Sigmoid colon (tissue), 7 donors: ENCODE data around the gene GRB10. TPM values are rescaled to one million over a fixed set of nuclear protein-coding genes. Genes with fewer than 3 reads are reported as not detected.

ENCODE experiments used
- DNase-seq: peaks from one replicate; pipeline ENCODE4 v3.0.0-alpha.2; 2019
- H3K27ac ChIP-seq, 4 donors: fragments of 200-600 bp; sonication (generic); one replicate each; pipeline ENCODE4 v1.5.1; 2016 to 2019; ENCODE audit warnings: mild to moderate bottlenecking in 1 of 4
- H3K27me3 ChIP-seq, 3 donors: fragments of 200-600 bp; sonication (generic); one replicate each; pipeline ENCODE4 v1.5.1; 2019; ENCODE audit warnings: mild to moderate bottlenecking in 1 of 3
- H3K36me3 ChIP-seq, 4 donors: fragments of 200-600 bp; sonication (generic); one replicate each; pipeline ENCODE4 v1.5.1; 2016 to 2019
- H3K4me1 ChIP-seq, 4 donors: fragments of 200-600 bp; sonication (generic); one replicate each; pipeline ENCODE4 v1.5.1; 2017 to 2019
- H3K4me3 ChIP-seq, 4 donors: fragments of 200-600 bp; sonication (generic); one replicate each; pipeline ENCODE4 v1.5.1; 2017 to 2019; ENCODE audit warnings: mild to moderate bottlenecking in 2 of 4, moderate library complexity in 1 of 4
- H3K9me3 ChIP-seq, 4 donors: fragments of 200-600 bp in 3 of 4; sonication (generic) in 3 of 4; one replicate each; pipeline versions ENCODE4 v1.5.1 to v1.6.1; 2013 to 2019
- EP300 ChIP-seq, 4 donors: sonication (generic); formaldehyde crosslinking; IDR thresholded peaks; one replicate each; pipeline ENCODE4 v1.6.1; 2017; ENCODE audit warnings: antibody characterized with exemption in 4 of 4
- POLR2A ChIP-seq, 2 donors: fragments of 450-650 bp; IDR thresholded peaks; one replicate each; pipeline ENCODE4 v1.6.1; 2016; ENCODE audit warnings: antibody characterized with exemption in 2 of 2, mild to moderate bottlenecking in 2 of 2, moderate library complexity in 2 of 2
- POLR2AphosphoS5 ChIP-seq, 4 donors: sonication (generic); formaldehyde crosslinking; IDR thresholded peaks; one replicate each; pipeline ENCODE4 v1.6.1; 2017; ENCODE audit warnings: antibody characterized with exemption in 4 of 4
- WGBS, 2 donors: extraction: QIAGEN DNeasy Blood & Tissue Kit; methylation state at CpG; one replicate each; pipeline ENCODE4 v1.1.7; 2013; 5-methylcytosine and 5-hydroxymethylcytosine counted together
- intact Hi-C: fragments of 100-400 bp; cut with DNase I; formaldehyde crosslinking; loops from one replicate; pipeline ENCODE4 v1.15.1; 2023
- polyA plus RNA-seq, 3 donors: library from polyadenylated mRNA; stranded (reverse); fragments of 200-250 nt; gene quantifications; one replicate each; pipeline ENCODE4 v1.2.3, GENCODE V29; 2013
- total RNA-seq, 4 donors: library from RNA; depleted of rRNA; stranded (reverse); fragments of >200 nt; gene quantifications; one replicate each; pipeline ENCODE4 v1.1.0, GENCODE V29; 2016
- TF ChIP-seq, protein P1 (sequence below), 4 experiments: fragments of 450-650 bp in 3 of 4; fragments of 200-600 bp in 1 of 4; IDR thresholded peaks; one replicate each; pipeline ENCODE4 v1.5.1; 2016 to 2019; ENCODE audit warnings: antibody characterized with exemption in 4 of 4, mild to moderate bottlenecking in 3 of 4, moderate library complexity in 2 of 4
- donor health status: healthy with polysubstance abuse.
- donor health status: Bipolar disorder and iron deficiency.
- donor health status: healthy.

The GRB10 gene
- total and polyA plus RNA-seq, 7 donors: 2.1 to 83.6 (median 49.2) TPM

DNA sequence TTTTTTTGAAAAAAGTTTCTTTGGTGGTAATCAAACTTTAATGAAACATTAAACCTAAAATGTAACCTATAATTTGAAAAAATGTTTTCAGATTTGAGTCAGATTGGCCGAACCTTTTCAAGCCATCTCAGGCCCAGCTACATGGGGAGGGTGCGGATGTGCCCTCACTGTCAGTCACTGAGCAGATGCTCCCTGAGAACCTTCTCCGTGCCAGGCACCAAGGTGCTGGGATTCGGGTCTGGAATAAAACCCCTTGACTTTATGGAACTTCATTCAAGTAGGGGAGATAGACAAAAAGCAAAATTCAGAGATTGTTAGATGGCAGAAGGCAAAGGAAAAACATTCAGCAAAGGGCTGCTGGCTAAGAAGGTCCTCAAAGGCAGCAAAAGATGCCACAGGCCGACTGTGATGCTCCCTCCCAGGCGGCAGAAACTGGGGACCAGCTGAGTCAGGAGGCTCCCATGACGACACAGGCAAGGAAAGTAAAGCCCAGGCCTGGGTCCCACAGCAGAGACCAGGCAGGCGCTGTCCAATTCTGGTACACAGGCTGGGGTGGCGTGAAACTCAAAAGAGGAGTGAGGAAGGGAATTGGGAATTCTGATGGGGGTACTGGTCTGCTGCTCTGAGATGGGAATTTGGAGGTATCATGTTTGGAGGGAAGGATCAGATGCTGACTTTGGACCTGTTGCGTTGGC is 135.3 kb downstream of the GRB10 start:
- TF ChIP-seq POLR2A (IDR thresholded peaks at IDR 0.05) (no peak), EP300 (IDR thresholded peaks at IDR 0.05) (no peak)
- TF ChIP-seq, protein P1, sequence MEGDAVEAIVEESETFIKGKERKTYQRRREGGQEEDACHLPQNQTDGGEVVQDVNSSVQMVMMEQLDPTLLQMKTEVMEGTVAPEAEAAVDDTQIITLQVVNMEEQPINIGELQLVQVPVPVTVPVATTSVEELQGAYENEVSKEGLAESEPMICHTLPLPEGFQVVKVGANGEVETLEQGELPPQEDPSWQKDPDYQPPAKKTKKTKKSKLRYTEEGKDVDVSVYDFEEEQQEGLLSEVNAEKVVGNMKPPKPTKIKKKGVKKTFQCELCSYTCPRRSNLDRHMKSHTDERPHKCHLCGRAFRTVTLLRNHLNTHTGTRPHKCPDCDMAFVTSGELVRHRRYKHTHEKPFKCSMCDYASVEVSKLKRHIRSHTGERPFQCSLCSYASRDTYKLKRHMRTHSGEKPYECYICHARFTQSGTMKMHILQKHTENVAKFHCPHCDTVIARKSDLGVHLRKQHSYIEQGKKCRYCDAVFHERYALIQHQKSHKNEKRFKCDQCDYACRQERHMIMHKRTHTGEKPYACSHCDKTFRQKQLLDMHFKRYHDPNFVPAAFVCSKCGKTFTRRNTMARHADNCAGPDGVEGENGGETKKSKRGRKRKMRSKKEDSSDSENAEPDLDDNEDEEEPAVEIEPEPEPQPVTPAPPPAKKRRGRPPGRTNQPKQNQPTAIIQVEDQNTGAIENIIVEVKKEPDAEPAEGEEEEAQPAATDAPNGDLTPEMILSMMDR (IDR thresholded peaks at IDR 0.05): no peak
- DNase-seq: no peak
- WGBS, 2 donors: 94 to 95% methylated on average over 10 of the region's 10 CpGs

DNA sequence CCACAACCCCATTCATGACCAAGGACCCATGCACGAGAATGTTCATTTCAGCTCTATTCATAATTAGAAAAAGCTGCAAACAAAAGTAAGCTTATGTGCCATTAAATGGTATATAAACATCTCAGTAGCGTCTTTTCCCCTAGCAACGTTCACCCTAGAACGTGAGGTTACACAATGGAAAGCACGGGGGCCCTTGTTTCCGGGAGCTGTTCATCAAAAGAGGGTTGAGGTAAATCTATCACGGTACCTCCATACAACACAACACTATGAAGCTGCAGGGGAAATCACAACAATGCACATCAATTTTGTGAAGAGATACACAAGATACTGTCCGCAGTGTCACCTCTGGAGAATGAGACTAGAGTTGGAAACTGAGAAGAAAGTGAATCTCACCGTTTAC is 136.6 kb downstream of the GRB10 start:
- no peaks in the 10 kb centered on the region for H3K36me3 ChIP-seq
- H3K4me3 ChIP-seq: no peak overlapping the region
- DNase-seq: no peak
- 88 to 92% methylated on average over 9 of the region's 9 CpGs for WGBS, 2 donors
- intact Hi-C loops: no loop called here
- no peaks in the 10 kb centered on the region for H3K9me3 ChIP-seq
- no peak for TF ChIP-seq POLR2A (IDR thresholded peaks at IDR 0.05)
- TF ChIP-seq, protein P1 (IDR thresholded peaks at IDR 0.05): no peak
- TF ChIP-seq EP300 (IDR thresholded peaks at IDR 0.05): no peak
- no peak for TF ChIP-seq POLR2AphosphoS5 (IDR thresholded peaks at IDR 0.05)
- H3K27me3 ChIP-seq: no peaks in the 10 kb centered on the region
- H3K4me1 ChIP-seq: peaks cover 0 to 10% (median under 1%) of the 10 kb centered on the region in 4 donors
- no peak overlapping the region for H3K27ac ChIP-seq

More for the DNA sequence above, 135.3 kb downstream of the GRB10 start:
- Histone ChIP-seq H3K27ac (no peak overlapping the region), H3K9me3 (no peaks in the 10 kb centered on the region), H3K4me3 (no peak overlapping the region), H3K27me3 (no peaks in the 10 kb centered on the region), H3K36me3 (no peaks in the 10 kb centered on the region), H3K4me1 (peaks cover 0 to 14% (median 7%) of the 10 kb centered on the region in 4 donors)
- intact Hi-C loops: no loop called here

DNA sequence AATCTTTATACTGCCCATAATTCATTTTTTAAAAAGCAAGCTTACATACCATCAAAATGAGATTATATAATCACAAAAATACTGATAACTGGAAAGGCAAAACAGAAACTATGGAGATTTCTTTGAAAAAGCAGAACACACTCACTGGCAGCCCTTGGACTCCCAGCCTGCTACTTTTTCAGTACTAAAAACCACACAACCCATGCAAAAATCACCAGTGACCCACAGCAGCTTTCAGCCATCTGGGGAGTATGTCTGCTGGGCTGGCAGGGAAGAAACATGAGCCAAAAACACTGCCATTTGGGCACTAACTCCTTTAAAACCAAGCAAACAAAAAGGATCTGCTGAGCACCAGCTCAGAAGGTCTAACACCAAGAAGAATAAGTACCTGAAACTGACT is 137.5 kb downstream of the GRB10 start:
- H3K9me3 ChIP-seq: no peaks in the 10 kb centered on the region
- DNase-seq: no peak
- H3K36me3 ChIP-seq: no peaks in the 10 kb centered on the region
- H3K27ac ChIP-seq: no peak overlapping the region
- intact Hi-C loops: no loop called here
- H3K27me3 ChIP-seq: no peaks in the 10 kb centered on the region
- TF ChIP-seq POLR2AphosphoS5 (IDR thresholded peaks at IDR 0.05) (no peak), POLR2A (IDR thresholded peaks at IDR 0.05) (no peak), EP300 (IDR thresholded peaks at IDR 0.05) (no peak)
- TF ChIP-seq, protein P1 (IDR thresholded peaks at IDR 0.05): no peak
- no peak overlapping the region for H3K4me3 ChIP-seq
- peaks cover 0 to 11% (median 0%) of the 10 kb centered on the region in 4 donors for H3K4me1 ChIP-seq

DNA sequence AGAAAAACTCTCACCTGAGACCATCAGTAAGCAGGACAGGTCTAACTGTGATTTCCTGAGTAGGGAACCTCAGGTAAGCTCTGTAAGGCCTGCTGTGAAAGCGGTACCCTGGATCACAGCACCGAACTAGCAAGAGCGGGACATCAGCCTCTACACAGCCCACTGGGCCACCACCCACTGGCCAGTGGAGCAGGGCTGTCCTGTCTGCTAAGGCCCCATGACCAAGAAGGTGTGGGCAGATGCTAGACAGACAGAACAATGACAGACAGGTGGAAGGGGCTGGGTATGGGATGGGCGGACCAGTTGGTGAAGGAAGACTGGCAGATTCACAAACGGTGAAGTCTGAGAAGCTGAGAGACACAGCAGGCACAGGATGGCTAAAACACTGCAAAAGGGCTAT is 138.1 kb downstream of the GRB10 start:
- no peaks in the 10 kb centered on the region for H3K36me3 ChIP-seq
- H3K4me3 ChIP-seq: no peak overlapping the region
- no peaks in the 10 kb centered on the region for H3K9me3 ChIP-seq
- DNase-seq: no peak
- TF ChIP-seq EP300 (IDR thresholded peaks at IDR 0.05) (no peak), POLR2A (IDR thresholded peaks at IDR 0.05) (no peak), POLR2AphosphoS5 (IDR thresholded peaks at IDR 0.05) (no peak)
- TF ChIP-seq, protein P1 (IDR thresholded peaks at IDR 0.05): no peak
- intact Hi-C loops: no loop called here
- peaks cover 0 to 11% (median 0%) of the 10 kb centered on the region in 4 donors for H3K4me1 ChIP-seq
- H3K27ac ChIP-seq: no peak overlapping the region
- H3K27me3 ChIP-seq: no peaks in the 10 kb centered on the region
- 95 to 96% methylated on average over 5 of the region's 5 CpGs for WGBS, 2 donors

DNA sequence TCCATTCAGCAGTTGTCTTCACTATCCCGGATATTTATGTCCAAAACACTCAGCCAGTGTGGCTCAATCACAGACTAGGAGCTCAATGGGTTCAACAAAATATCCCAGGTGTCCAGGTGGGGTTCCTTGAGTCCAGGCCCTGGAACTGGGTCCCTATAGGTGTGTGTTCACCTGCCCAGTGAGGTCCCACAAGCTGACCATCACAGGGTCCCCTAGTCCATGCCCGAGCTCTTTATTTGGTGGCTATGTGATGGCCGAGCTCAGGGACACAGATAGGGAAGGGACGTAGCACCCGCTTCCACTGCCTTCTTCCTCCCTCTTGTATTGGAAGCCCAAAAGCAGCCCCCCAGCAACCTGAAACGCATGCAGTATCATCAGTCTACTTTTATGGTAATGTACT is 138.6 kb downstream of the GRB10 start:
- WGBS, 2 donors: 95 to 97% methylated on average over 6 of the region's 6 CpGs
- no peak for DNase-seq
- H3K9me3 ChIP-seq: no peaks in the 10 kb centered on the region
- no peaks in the 10 kb centered on the region for H3K36me3 ChIP-seq
- no peaks in the 10 kb centered on the region for H3K27me3 ChIP-seq
- intact Hi-C loops: no loop called here
- H3K4me1 ChIP-seq: peaks cover 0 to 11% (median 0%) of the 10 kb centered on the region in 4 donors
- no peak overlapping the region for H3K4me3 ChIP-seq
- TF ChIP-seq POLR2A (IDR thresholded peaks at IDR 0.05): no peak
- H3K27ac ChIP-seq: no peak overlapping the region
